HG03354 (cell line): ENCODE measurements around the gene PRUNE1.

Experiments
- ATAC-seq: cut with Tn5 transposase; IDR thresholded peaks from one replicate; pipeline ENCODE4 v1.9.1; 2021; ENCODE audit warnings: mild to moderate bottlenecking; ENCODE audit not compliant: unreplicated experiment, poor library complexity, severe bottlenecking

Gene PRUNE1

DNA sequence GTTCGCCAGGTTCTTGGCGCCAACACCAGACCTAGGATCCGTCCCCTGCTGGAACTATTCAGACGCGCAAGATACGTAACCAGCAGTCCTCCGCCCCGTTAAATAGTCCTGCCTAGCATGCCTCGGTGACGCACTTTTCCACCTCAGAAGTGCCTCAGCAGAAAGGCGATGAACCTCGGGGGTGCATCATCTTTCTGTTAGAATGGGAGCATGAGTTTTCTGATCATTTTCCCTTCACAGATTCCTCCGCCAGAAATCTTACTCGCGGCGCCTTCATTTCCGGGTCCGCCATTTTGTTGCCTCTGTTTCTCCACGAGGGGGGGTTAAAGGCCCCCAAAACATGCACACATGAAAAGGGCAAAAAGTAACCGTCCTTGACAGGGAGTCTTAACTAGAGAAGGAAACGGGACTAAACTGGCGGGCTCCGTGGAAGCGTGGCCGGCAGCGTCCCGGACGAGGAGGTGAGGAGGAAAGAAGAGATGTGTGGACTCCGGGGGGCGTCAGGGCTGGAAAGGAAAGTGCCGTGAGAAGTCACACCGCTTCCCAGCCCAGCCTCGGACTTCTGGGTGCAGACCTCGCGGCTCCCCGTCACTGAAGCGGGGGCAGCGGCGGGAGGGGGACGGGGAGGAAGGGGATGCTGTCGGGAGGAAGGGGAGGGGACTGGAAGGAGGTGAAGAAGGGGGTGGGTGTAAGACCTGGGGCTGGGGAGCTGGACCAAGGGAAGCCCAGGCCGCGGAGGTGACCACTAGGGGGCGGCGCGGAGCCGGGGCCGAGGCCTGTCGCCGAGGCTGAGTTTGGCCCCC, 62.4 kb downstream of the PRUNE1 start, which contains the start of gene GABPB2:
Gene GABPB2, plus strand, starts transcription at position 288 of the 803 bp plus-strand sequence. CDS start 17,429 bp downstream, outside the sequence.
- ATAC-seq, result peak; percentile 83

DNA sequence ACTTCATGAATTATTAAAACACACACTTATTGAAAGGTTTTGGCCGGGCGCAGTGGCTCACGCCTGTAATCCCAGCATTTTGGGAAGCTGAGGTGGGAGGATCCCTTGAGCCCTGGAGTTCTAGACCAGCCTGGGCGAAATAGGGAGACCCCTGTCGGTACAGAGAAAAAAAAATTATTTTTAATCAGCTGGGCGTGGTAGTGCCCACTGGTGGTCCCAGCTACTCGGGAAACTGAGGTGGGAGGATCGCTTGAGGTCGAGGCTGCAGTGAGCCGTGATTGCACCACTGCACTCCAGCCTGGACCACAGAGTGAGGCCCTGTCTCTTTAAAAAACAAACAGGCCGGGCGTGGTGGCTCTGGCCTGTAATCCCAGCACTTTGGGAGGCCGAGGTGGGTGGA, 64.0 kb downstream of the PRUNE1 start:
- no peak for ATAC-seq
